Thyroid gland (tissue), 4 donors: ENCODE measurements around the gene USP6NL. TPM values are rescaled to one million over a fixed set of nuclear protein-coding genes. Genes with fewer than 3 reads are reported as not detected.

Source experiments
- DNase-seq, 2 donors: peaks; one replicate each; pipeline ENCODE4 v3.0.0-alpha.2; 2019
- H3K27ac ChIP-seq, 3 donors: fragments of 200-600 bp; sonication (generic); 1 replicate in 2 of 3; 2 replicates in 1 of 3; pipeline ENCODE4 v1.5.1; 2016 to 2019; ENCODE audit warnings: mild to moderate bottlenecking in 1 of 3, moderate library complexity in 1 of 3
- H3K27me3 ChIP-seq: fragments of 200-600 bp; sonication (generic); one replicate; pipeline ENCODE4 v1.5.1; 2019
- H3K36me3 ChIP-seq, 2 donors: fragments of 200-600 bp; sonication (generic); one replicate each; pipeline ENCODE4 v1.5.1; 2016 to 2019
- H3K4me1 ChIP-seq, 2 donors: fragments of 200-600 bp; sonication (generic); one replicate each; pipeline ENCODE4 v1.5.1; 2017 to 2019
- H3K4me3 ChIP-seq, 3 donors: fragments of 200-600 bp; sonication (generic); replicated peaks in 1 of 3; 1 replicate in 2 of 3; 2 replicates in 1 of 3; pipeline ENCODE4 v1.5.1; 2016; ENCODE audit warnings: mild to moderate bottlenecking in 1 of 3
- H3K9me3 ChIP-seq: fragments of 200-600 bp; sonication (generic); one replicate; pipeline ENCODE4 v1.5.1; 2017
- POLR2A ChIP-seq, 2 donors: fragments of 450-650 bp; IDR thresholded peaks; one replicate each; pipeline ENCODE4 v1.6.1; 2017; ENCODE audit warnings: antibody characterized with exemption in 2 of 2, mild to moderate bottlenecking in 2 of 2, moderate library complexity in 1 of 2
- WGBS, 2 donors: methylation state at CpG; one replicate each; pipeline ENCODE4 v1.1.5; 2017; 5-methylcytosine and 5-hydroxymethylcytosine counted together
- intact Hi-C: fragments of 100-400 bp; cut with DNase I; formaldehyde crosslinking; loops from one replicate; pipeline ENCODE4 v1.15.1; 2023
- total RNA-seq, 4 donors: library from RNA; depleted of rRNA; stranded (reverse); fragments of >200 nt; gene quantifications; one replicate each; pipeline ENCODE4 v1.2.3, GENCODE V29; 2016
- TF ChIP-seq, protein P1 (sequence below), 6 experiments: fragments of 200-600 bp in 3 of 6; fragments of 450-650 bp in 3 of 6; sonication (generic) in 3 of 6; IDR thresholded peaks; one replicate each; pipeline ENCODE4 v1.5.1; 2016 to 2019; ENCODE audit warnings: antibody characterized with exemption in 6 of 6, mild to moderate bottlenecking in 2 of 6, inconsistent platforms in 1 of 6, moderate library complexity in 1 of 6

USP6NL gene
- total RNA-seq, 4 donors from 2014 or later = 16.7 to 24.3 (median 17.8) TPM

DNA sequence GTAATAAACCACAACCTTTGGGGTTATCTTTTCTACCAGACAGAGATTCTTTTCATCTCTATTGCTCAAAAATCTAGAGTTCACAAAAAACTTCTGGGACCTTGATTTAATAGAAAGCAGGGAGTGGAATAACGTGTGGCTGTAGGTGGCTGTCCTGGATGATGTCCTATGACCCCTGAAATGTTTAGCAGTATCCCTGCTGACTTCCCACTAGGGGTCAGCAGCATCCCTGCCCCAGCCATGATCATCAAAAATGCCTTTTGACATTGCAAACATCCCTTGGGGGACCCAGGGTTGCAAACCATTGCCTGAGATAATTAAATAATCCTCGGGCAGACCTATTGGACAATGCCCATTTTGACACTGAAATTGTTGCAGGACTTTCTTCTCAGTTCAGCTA is 177.1 kb downstream of the USP6NL start:
- no peak for DNase-seq
- Histone ChIP-seq H3K36me3 (no peaks in the 10 kb centered on the region), H3K4me3 (no peak overlapping the region), H3K27me3 (no peaks in the 10 kb centered on the region), H3K4me1 (no peaks in the 10 kb centered on the region), H3K9me3 (no peaks in the 10 kb centered on the region), H3K27ac (no peak overlapping the region)
- intact Hi-C loops = no loop called here
- 57 to 62% methylated on average over 2 of the region's 2 CpGs for WGBS, 2 donors
- TF ChIP-seq, protein P1, sequence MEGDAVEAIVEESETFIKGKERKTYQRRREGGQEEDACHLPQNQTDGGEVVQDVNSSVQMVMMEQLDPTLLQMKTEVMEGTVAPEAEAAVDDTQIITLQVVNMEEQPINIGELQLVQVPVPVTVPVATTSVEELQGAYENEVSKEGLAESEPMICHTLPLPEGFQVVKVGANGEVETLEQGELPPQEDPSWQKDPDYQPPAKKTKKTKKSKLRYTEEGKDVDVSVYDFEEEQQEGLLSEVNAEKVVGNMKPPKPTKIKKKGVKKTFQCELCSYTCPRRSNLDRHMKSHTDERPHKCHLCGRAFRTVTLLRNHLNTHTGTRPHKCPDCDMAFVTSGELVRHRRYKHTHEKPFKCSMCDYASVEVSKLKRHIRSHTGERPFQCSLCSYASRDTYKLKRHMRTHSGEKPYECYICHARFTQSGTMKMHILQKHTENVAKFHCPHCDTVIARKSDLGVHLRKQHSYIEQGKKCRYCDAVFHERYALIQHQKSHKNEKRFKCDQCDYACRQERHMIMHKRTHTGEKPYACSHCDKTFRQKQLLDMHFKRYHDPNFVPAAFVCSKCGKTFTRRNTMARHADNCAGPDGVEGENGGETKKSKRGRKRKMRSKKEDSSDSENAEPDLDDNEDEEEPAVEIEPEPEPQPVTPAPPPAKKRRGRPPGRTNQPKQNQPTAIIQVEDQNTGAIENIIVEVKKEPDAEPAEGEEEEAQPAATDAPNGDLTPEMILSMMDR (IDR thresholded peaks at IDR 0.05) = no peak
- TF ChIP-seq POLR2A (IDR thresholded peaks at IDR 0.05) = no peak

DNA sequence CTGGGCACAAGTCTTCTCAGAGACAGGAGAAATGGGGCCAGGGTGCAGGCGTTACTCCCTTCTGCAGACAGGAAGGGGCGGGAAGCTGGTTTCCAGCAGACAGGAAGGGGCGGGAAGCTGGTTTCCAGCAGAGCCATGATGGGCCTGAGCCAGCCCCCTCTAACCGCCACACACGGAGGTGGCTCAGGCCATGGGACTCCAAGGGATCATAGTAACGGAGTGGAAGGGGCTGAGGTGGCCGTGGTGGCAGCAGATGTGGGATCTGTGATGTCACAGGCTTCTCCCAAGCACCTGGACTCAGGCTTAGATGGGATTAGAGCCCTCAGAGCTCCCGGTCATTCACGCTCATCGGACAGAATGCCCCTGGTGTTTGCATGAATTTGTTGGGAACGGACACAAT is 177.8 kb downstream of the USP6NL start:
- Histone ChIP-seq H3K9me3 (no peaks in the 10 kb centered on the region), H3K27ac (no peak overlapping the region), H3K36me3 (no peaks in the 10 kb centered on the region), H3K27me3 (no peaks in the 10 kb centered on the region), H3K4me3 (no peak overlapping the region), H3K4me1 (no peaks in the 10 kb centered on the region)
- 92 to 96% methylated on average over 10 to 11 of the region's 11 CpGs for WGBS, 2 donors
- intact Hi-C loops = no loop called here
- DNase-seq = no peak
- no peak for TF ChIP-seq POLR2A (IDR thresholded peaks at IDR 0.05)
- TF ChIP-seq, protein P1 (IDR thresholded peaks at IDR 0.05) = no peak

DNA sequence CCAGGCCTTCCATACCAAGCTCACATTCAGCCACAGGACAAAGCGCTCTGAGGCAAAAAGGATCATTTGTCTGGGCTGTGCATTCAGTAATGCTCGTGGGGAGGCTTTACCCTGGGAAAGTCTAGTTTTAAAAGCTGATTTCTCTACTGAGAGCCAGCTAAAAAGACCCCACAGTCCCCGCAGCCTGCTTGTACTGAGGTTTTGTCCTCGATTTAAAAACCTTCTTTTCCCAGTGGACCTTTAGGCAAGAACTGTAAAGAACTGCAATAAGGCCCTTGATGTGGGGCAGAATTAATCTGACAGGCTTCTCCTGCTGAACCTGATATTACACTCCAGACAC is 180.3 kb downstream of the USP6NL start:
- TF ChIP-seq, protein P1 (IDR thresholded peaks at IDR 0.05) = no peak
- TF ChIP-seq POLR2A (IDR thresholded peaks at IDR 0.05) = no peak
- no peak overlapping the region for H3K27ac ChIP-seq
- no peak for DNase-seq
- no peaks in the 10 kb centered on the region for H3K4me1 ChIP-seq
- 76 to 80% methylated on average over 4 of the region's 4 CpGs for WGBS, 2 donors
- H3K9me3 ChIP-seq = no peaks in the 10 kb centered on the region
- no peaks in the 10 kb centered on the region for H3K27me3 ChIP-seq
- H3K36me3 ChIP-seq = no peaks in the 10 kb centered on the region
- H3K4me3 ChIP-seq = no peak overlapping the region
- intact Hi-C loops = no loop called here

DNA sequence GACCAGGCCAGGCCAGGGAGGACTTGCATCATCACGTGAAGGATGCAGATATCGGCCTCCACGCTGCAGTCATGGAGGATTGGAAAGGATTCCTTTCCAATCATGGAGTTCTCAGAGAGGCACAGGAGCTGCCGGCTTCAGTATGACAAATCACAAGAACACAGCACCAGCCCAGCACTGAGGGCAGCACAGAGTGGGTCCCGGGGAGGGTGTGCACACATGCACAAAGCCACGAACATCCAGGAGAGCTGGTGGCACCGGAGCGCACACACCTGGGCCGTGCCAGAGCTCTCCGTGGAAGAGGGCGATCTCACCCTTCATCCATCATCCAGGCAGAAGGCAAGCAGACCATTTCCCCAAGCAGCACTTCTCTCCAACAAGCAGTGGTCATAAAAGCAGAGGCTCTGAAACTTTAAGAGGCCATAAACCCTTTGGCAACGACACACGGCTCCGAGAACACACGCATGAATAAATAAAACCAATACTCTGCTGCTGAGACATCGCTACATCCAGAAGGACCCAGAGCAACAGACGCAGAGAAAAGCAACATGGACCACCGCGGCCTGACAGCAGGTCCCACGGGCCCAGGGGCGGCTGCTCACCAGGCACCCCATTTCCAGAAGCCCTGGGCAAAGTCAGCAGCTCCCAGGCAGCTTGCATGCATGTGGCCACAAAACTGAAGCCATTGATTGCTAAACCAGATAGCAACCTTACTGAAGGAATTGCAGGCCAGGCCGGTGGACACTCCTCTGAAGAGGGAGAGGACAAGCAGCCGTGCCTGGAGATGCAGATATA is 180.8 kb downstream of the USP6NL start:
- TF ChIP-seq, protein P1 (IDR thresholded peaks at IDR 0.05) = no peak
- no peak for TF ChIP-seq POLR2A (IDR thresholded peaks at IDR 0.05)
- 76 to 84% methylated on average over 17 to 23 of the region's 23 CpGs for WGBS, 2 donors

DNA sequence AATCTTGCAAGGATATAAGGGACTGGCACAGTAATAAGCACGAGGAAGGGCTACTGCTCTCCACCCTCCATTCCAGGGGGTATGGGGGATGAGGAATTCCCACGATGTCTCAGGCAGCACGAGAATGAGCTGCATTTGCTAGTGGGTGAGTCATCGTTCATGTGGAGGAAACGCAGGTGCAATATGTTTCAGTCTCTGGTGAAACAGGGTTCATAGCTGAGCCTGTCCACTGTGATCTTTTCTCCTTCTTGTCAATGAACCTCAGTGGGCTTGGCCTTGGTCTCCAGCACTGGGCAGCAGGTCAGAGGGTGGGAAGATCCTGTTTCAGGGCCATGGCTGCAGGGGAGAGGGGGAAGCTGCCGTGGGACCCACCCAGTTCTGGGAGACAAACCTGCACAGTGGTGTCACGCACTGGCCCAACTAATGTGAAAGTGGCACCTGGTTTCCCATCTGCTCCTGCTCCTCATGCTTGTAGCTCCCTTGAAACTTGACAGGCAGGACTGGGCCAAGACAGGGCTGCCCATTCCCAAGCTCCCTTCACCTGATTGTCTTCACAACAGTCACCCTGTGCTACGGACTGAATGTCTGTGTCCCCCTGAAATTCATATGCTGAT is 181.9 kb downstream of the USP6NL start:
- TF ChIP-seq, protein P1 (IDR thresholded peaks at IDR 0.05) = no peak
- TF ChIP-seq POLR2A (IDR thresholded peaks at IDR 0.05) = no peak
- H3K36me3 ChIP-seq = no peaks in the 10 kb centered on the region
- H3K27ac ChIP-seq = no peak overlapping the region
- H3K4me3 ChIP-seq = no peak overlapping the region
- H3K9me3 ChIP-seq = no peaks in the 10 kb centered on the region
- WGBS, 2 donors = 94 to 95% methylated on average over 6 to 8 of the region's 8 CpGs
- H3K4me1 ChIP-seq = no peaks in the 10 kb centered on the region
- intact Hi-C loops = no loop called here
- no peaks in the 10 kb centered on the region for H3K27me3 ChIP-seq
- no peak for DNase-seq

More for the DNA sequence above, 180.8 kb downstream of the USP6NL start:
- intact Hi-C loops = no loop called here
- no peak for DNase-seq
- H3K4me1 ChIP-seq = no peaks in the 10 kb centered on the region
- H3K4me3 ChIP-seq = no peak overlapping the region
- no peak overlapping the region for H3K27ac ChIP-seq
- no peaks in the 10 kb centered on the region for H3K9me3 ChIP-seq
- H3K27me3 ChIP-seq = no peaks in the 10 kb centered on the region
- no peaks in the 10 kb centered on the region for H3K36me3 ChIP-seq
